Prostate gland (tissue), 2 donors: Measurements from ENCODE around the gene NUAK1. TPM values are rescaled to one million over a fixed set of nuclear protein-coding genes. Genes with fewer than 3 reads are reported as not detected.

Experiments
- DNase-seq: peaks from one replicate; pipeline ENCODE4 v3.0.0-alpha.2; 2019; ENCODE audit warnings: low spot score
- H3K27ac ChIP-seq, 2 donors: fragments of 200-600 bp; sonication (generic); 2 replicates each; pipeline ENCODE4 v1.5.1; 2017 to 2019
- H3K27me3 ChIP-seq: fragments of 200-600 bp; sonication (generic); replicated peaks from 2 replicates; pipeline ENCODE4 v1.5.1; 2019; ENCODE audit not compliant: insufficient read depth
- H3K36me3 ChIP-seq, 2 donors: fragments of 200-600 bp; sonication (generic); 1 replicate in 1 of 2; 2 replicates in 1 of 2; pipeline versions ENCODE4 v1.5.1 to v1.8.1; 2017 to 2019
- H3K4me1 ChIP-seq: fragments of 200-600 bp; sonication (generic); replicated peaks from 2 replicates; pipeline ENCODE4 v1.5.1; 2019
- H3K4me3 ChIP-seq, 2 donors: fragments of 200-600 bp; sonication (generic); 2 replicates each; pipeline ENCODE4 v1.5.1; 2017 to 2019
- H3K9me3 ChIP-seq: fragments of 200-600 bp; sonication (generic); 2 replicates; pipeline ENCODE4 v1.5.1; 2017
- CTCF ChIP-seq, 4 experiments: fragments of 200-600 bp in 2 of 4; fragments of 450-650 bp in 2 of 4; sonication (generic) in 2 of 4; IDR thresholded peaks; 1 replicate in 3 of 4; 2 replicates in 1 of 4; pipeline ENCODE4 v1.5.1; 2016 to 2019; ENCODE audit warnings: antibody characterized with exemption in 4 of 4, mild to moderate bottlenecking in 2 of 4, moderate library complexity in 2 of 4
- POLR2A ChIP-seq: fragments of 450-650 bp; IDR thresholded peaks from one replicate; pipeline ENCODE4 v1.6.1; 2016; ENCODE audit warnings: antibody characterized with exemption, mild to moderate bottlenecking
- POLR2AphosphoS5 ChIP-seq: sonication (generic); formaldehyde crosslinking; IDR thresholded peaks from one replicate; pipeline ENCODE4 v1.6.1; 2017; ENCODE audit warnings: antibody characterized with exemption
- WGBS: methylation state at CpG from one replicate; pipeline ENCODE4 v1.1.5; 2018; 5-methylcytosine and 5-hydroxymethylcytosine counted together
- intact Hi-C: fragments of 100-400 bp; cut with DNase I; formaldehyde crosslinking; loops from one replicate; pipeline ENCODE4 v1.14.2; 2022
- total RNA-seq, 2 donors: library from RNA; depleted of rRNA; stranded (reverse); fragments of >200 nt; gene quantifications; one replicate each; pipeline ENCODE4 v1.1.0, GENCODE V29; 2016

NUAK1 gene
- total RNA-seq, 2 donors from 2014 or later = 9.6 to 16.0 TPM

- no peak for DNase-seq
- TF ChIP-seq CTCF (IDR thresholded peaks at IDR 0.05) (no peak), POLR2AphosphoS5 (no peak), POLR2A (no peak)
- Histone ChIP-seq H3K4me1 (no peaks in the 10 kb centered on the region), H3K4me3 (no peak overlapping the region), H3K9me3 (no peaks in the 10 kb centered on the region), H3K27ac (peak overlapping the region; percentile 24 to 50), H3K36me3 (no peaks in the 10 kb centered on the region), H3K27me3 (no peaks in the 10 kb centered on the region)
- intact Hi-C loops = loop anchor here (5.0 kb wide), 1 partner anchor 37 kb away; no protein-coding TSS in a partner anchor
- 71% methylated on average over 5 of the region's 5 CpGs for WGBS
These were observed 24.2 kb downstream of the NUAK1 start for GRCh38 chr12:106114447-106115068.

- no peaks in the 10 kb centered on the region for H3K36me3 ChIP-seq
- H3K4me1 ChIP-seq = no peaks in the 10 kb centered on the region
- DNase-seq = no peak
These were observed 24.8 kb downstream of the NUAK1 start for GRCh38 chr12:106113824-106114446.

GRCh38 chr12:106113446-106113823 lies 25.3 kb downstream of the NUAK1 start:
- TF ChIP-seq POLR2A (no peak), POLR2AphosphoS5 (no peak), CTCF (IDR thresholded peaks at IDR 0.05) (no peak)
- Histone ChIP-seq H3K4me3 (no peak overlapping the region), H3K9me3 (no peaks in the 10 kb centered on the region), H3K27ac (peak overlapping the region; percentile 8 to 50), H3K36me3 (no peaks in the 10 kb centered on the region), H3K27me3 (no peaks in the 10 kb centered on the region), H3K4me1 (no peaks in the 10 kb centered on the region)
- no peak for DNase-seq
- intact Hi-C loops = loop anchor here (5.0 kb wide), 1 partner anchor 36 kb away; no protein-coding TSS in a partner anchor
- 27% methylated on average over 1 of the region's 1 CpG for WGBS

More at GRCh38 chr12:106113824-106114446, 24.8 kb downstream of the NUAK1 start:
- intact Hi-C loops = loop anchor here (5.0 kb wide), 1 partner anchor 37 kb away; no protein-coding TSS in a partner anchor
- Histone ChIP-seq H3K27me3 (no peaks in the 10 kb centered on the region), H3K27ac (peak overlapping the region; percentile 24 to 50), H3K9me3 (no peaks in the 10 kb centered on the region), H3K4me3 (no peak overlapping the region)
- 36% methylated on average over 10 of the region's 10 CpGs for WGBS
- TF ChIP-seq POLR2A (no peak), CTCF (IDR thresholded peaks at IDR 0.05) (no peak), POLR2AphosphoS5 (peak; percentile 44)

- no peak for DNase-seq
- Histone ChIP-seq H3K4me1 (no peaks in the 10 kb centered on the region), H3K9me3 (no peaks in the 10 kb centered on the region), H3K27me3 (no peaks in the 10 kb centered on the region), H3K27ac (peak overlapping the region; percentile 8 to 50), H3K4me3 (no peak overlapping the region), H3K36me3 (no peaks in the 10 kb centered on the region)
- intact Hi-C loops = loop anchor here (5.0 kb wide), 1 partner anchor 36 kb away; no protein-coding TSS in a partner anchor
- 61% methylated on average over 6 of the region's 6 CpGs for WGBS
- TF ChIP-seq CTCF (IDR thresholded peaks at IDR 0.05) (no peak), POLR2A (no peak), POLR2AphosphoS5 (no peak)
These were observed 25.7 kb downstream of the NUAK1 start for GRCh38 chr12:106113042-106113441.
